Posterior vena cava (tissue), 2 donors: ENCODE data around the gene ADD3. TPM values are rescaled to one million over a fixed set of nuclear protein-coding genes. Genes with fewer than 3 reads are reported as not detected.

Experiments
- DNase-seq: peaks from one replicate; pipeline ENCODE4 v3.0.0-alpha.2; 2020; ENCODE audit warnings: low spot score
- intact Hi-C, 2 donors: fragments of 100-400 bp; cut with DNase I; formaldehyde crosslinking; loops; one replicate each; pipeline versions ENCODE4 v1.14.1 to v1.14.2; 2022 to 2023
- total RNA-seq, 2 donors: library from RNA; stranded (reverse); fragmentation: NEBNext Ultra II Directional; extraction: Animal tissue kit (Norgen Biotek cat#: 25700); gene quantifications; one replicate each; pipeline ENCODE4 v1.2.1, GENCODE V29; 2021
- donor health status: DM: yes; HTN: yes; CAD: no.
- donor health status: DM: yes; HTN: yes; CAD: no.

ADD3 gene
- total RNA-seq, 2 donors from 2014 or later = 95.0 to 116 TPM

DNA sequence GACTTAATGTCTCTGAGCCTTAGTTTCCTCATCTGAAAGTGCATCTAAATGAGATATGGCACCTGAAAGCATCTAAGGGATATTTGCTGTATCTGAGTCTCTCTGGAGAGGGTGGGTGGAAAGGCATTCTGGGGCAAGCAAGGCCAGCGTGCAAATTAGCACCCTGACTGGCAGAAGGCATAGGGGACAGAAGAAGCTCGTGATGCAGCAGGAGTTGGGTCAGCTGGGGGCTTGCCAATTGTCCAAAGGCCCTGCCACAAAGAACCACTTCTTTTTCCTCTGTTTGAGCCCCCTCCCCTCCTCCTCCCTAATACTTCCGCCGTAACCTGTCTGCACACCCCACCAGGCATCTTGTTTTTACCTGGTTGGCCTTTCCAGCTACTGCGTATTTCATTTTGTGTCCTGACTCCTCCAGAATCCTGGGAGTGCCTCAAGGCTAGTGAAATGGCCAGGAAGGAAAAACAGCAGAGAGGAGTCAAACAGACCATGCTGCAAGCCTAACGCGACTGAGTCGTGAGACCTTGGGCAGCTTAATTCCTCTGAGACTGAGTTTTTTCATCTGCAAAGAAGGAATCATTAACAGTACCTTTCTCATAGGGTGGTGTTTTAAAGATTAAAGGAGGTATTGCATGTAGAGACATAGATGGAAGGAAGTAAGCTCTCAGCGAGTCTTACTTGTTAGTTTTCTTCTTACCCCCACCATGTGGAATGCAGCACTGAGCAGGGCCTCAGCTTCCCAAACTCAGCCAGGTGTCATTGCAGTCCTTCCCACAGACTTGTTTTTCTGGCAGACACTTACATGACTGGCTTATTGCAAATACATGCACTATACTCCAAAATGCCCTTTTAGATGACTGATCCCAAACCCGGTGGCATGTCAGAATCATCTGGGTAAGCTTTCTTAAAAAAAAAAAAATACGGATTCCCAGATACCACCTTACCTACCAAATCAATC, 150.5 kb downstream of the ADD3 start:
- intact Hi-C loops = no loop called here
- no peak for DNase-seq

DNA sequence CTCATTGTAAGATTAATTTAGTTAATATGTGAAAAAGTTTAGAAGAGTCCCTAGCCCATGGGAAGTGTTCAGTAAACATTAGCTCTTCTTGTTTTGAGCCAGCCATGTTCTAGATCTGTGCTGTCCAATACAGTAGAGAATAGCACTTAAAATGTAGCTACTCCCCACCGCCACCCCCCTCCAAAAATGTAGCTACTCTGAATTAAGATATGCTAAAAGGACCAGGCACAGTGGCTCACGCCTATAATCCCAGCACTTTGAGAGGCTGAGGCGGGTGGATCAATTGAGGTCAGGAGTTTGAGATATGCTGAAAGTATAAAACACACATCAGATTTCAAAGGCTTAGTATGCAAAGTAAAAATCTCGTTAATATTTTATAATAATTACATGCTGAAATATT, 152.3 kb downstream of the ADD3 start:
- no peak for DNase-seq
- intact Hi-C loops = no loop called here

DNA sequence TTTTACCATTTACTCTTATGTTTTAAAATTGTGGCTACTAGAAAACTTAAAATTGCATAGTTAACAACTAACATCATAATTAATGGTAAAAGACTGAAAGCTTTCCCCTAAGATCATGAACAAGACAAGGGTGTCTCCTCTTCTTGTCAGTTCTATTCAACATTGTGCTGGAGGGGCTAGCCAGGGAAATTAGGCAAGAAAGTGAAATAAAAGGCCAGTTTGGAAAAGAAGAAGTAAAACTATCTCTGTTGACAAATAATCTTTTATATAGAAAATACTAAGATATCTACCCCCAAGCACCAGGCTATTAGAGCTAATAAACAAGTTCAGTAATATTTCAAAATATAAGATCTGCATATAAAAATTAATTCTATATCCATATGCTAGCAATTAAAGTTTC, 152.7 kb downstream of the ADD3 start:
- no peak for DNase-seq
- intact Hi-C loops = no loop called here

DNA sequence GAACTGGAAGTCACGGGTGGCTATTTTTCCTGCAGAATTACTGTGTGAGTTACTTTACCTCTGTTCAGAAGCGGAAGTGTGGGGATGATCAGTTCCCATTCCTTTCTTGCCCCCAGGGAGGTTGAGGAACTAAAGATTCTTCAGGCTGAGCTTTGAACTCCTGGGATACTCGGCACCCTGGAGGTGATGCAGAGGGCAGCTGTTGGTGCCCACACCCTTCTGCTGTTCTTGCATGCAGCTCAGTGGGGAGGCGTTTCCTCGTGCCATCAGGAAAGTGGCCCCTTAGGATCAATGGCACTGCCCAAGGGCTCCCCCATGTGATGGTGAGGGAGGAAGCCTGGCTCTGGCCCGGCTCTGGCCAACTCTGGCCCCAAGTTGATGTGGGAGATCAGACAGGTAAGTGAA, 155.0 kb downstream of the ADD3 start:
- DNase-seq = no peak
- intact Hi-C loops = no loop called here

DNA sequence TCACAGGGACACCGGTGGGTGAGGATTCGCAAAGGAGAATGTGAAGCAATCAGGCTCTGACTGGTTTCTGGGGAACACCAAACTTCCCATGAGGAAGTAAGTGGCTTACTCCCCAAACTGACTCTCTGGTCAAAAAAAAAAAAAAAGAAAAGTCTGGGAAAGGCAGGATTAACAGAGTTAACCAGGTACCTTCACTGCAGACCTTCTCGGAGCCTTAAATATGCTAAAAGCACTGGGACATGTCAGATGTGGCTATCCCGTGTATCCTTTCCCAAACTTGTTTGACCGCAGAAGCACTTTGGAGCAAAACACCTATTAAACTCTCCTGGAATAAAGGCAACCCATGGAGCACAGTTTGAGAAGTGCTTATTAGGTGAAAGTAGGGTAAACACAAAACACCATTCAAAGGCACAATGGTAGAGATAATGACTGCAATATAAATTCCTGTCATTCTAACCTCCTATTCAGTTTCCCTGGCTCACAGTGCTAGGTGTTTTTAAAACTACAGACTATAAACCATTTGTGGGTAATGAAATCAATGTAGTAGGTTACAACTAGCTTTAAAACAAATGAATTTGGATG, 155.5 kb downstream of the ADD3 start:
- no peak for DNase-seq
- intact Hi-C loops = no loop called here

DNA sequence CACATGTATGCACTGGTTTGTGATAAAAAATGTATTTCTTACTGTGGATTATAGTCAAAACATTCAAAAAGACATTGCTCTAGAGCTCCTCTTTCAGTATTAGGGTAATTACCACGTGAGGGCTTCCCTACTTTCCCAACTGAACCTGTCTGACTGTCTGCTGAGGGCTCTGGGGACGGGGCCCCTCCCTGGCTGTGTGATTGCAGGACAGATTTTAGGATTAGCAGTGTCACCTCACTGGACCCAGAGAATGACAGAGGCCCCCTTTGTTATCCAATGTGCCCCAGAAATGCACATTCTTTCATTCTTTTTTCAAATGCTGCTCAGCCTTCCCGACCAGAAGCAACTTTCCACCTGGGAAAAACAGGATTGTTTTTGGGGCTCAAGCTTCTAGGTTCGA, 156.1 kb downstream of the ADD3 start:
- intact Hi-C loops = no loop called here
- DNase-seq = no peak

DNA sequence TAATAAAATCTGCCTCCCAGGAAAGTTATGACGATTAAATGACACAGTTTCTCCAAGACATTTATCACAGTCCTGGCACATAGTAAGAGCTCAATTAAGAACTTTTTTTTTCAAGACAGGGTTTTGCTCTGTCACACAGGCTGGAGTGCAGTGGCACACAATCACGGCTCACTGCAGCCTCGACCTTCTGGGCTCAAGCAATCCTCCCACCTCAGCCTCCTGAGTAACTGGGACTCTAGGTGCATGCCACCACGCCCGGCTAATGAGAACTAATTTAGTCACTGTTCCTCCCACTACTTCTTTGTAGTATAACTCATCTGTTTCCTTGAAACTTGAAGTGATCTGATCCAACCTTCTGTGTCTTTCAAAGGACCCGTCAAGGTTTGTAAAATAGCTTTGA, 157.5 kb downstream of the ADD3 start:
- DNase-seq = no peak
- intact Hi-C loops = no loop called here

DNA sequence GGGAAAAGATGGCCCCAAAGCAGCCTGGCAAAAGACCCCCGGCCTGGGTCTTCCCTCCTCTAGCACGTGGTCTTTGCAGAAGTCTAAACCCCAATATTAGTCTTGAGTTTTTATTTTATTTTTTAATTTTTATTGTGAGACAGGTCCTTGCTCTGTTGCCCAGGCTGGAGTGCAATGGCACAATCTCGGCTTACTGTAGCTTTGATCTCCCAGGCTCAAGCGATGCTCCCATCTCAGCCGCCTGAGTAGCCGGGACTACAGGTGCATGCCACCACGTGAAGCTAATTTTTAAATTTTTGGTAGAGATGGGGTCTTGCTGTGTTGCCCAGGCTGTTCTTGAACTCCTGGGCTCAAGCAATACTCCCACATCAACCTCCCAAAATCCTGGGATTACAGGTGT, 159.4 kb downstream of the ADD3 start:
- intact Hi-C loops = no loop called here
- no peak for DNase-seq

DNA sequence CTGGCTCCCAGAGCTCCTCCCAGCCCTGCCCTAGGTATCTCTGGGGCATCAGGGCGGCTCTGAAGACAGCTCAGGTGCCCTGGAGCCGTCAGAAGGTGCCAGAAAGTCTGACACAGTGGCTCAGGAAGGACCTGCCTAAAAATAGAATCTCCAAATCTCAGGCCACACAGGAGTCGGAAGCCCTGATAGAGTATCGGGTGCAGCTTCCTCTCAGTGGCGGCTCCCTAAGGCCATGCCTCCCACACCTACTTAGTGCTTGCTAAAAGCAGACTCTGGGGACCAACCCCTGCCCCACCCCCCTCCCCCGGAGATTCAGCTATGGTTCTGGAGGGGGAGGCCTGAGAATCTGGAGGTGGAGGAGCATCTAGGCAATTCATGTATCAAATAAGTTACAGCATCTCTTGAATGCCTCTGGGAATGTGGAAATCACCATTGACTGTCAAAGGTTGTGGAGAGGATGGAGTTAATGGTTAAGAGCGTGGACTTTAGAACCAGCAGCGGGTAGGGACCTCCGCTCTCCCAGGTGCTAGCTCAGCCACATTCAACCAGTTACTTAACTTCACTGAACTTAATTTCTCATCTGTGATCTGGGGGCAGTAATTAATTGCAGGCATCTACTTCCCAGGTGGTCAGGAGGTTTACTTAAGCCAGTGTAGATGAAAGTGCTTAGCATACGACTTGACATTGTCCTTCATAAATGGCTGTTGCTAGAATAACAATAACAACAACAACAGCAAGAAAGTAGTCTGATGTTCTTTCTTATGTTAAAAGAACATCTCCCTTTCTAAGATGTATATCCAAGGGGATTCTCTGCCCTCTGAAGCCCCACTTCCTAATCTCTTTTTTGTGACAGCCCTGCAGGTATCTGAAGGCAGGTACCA, 161.1 kb downstream of the ADD3 start:
- intact Hi-C loops = no loop called here
- no peak for DNase-seq

DNA sequence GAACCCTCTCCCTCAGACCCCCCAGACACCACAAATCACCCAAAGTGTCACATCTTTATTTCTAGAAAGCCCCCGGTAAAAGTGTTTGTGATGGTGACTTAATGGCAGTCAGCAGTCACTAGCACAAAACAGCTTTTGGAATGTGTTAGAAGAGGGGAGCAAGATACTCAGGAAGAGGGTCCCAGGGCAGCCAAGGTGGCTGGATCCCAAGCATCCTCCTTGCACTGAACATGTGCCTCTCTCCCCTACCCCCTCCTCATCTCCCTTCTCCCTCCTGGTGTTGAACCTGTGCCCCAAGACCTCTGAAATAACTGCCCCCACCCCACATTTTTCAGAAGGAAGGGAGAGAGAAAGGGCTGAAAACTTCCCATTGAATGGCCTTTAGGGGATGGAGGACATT, 161.8 kb downstream of the ADD3 start:
- intact Hi-C loops = no loop called here
- no peak for DNase-seq

DNA sequence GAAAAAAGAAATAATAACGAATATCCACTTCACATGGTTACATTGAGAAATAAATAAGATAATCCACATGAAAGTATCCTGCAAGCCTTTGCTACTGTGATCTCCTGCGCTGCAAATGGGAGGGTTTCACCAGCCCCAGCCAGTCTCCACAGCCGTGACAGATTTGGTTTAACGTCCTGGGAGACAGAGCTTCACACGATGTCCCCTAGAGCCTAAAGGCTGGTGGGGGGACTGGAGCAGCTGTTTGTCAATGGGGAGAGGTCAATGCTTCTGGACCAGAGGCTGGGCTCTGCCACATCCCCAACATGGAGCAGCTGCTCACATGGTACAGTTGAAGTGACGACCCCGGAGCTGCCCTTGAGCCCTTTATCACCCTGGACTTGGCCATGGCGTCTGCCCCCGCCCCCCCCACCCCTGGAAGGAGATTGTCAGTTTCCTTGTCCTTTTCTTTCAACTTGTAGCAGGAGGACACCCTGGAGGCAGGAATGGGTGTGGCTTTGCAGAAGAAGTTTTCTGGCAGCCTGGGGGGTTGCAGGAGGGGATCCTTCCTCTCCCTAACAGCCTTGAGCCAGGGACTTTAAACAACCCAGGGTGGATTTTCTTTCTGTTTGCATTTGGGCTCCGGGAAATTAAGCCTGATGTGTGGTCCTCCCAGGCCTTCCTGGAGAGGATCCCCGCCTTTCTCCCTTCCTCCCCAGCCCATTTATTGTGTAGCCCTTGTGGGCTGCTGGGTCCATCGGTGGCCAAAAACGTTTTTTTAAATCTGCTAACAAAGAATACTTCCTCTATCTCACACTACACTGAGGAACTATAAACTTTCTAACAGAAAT, 162.6 kb downstream of the ADD3 start:
- intact Hi-C loops = no loop called here
- DNase-seq = no peak

DNA sequence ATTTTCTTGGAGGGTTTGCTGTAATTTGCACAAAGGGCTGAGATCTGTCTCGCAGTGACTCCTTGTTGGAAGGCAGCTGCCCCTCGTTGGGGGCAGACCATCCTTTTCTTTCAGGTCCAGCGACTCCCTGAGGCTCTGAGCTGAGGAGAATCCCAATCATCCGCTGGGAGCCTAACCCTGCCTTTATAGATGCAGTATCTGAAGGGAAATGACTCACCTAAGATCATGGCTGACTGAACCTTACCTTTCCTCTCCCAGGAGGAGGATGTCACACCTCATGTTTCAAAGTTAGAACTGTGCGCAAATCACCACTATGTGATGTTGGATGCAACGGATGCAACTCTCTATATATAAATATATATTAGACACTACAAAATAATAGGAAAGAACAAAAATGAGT, 163.2 kb downstream of the ADD3 start:
- no peak for DNase-seq
- intact Hi-C loops = no loop called here

DNA sequence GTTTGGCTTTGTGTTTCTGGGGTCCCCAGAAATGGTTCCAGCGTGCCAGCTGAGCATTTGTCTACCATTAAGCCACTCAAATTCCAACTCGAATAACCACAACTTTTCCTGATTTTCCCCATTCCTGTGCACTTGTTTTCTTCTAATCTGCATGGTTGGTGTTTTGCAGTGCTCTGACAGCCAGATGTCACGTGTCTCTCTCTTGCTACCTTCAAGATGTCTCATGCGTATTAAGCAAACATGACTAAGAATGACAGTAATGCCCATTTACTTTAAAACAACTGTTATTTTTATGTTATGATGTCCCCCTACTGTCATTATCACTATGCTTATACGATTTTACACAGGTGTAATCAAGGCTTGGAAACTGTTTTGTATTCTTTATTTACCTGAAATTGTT, 164.4 kb downstream of the ADD3 start:
- DNase-seq = no peak
- intact Hi-C loops = no loop called here

DNA sequence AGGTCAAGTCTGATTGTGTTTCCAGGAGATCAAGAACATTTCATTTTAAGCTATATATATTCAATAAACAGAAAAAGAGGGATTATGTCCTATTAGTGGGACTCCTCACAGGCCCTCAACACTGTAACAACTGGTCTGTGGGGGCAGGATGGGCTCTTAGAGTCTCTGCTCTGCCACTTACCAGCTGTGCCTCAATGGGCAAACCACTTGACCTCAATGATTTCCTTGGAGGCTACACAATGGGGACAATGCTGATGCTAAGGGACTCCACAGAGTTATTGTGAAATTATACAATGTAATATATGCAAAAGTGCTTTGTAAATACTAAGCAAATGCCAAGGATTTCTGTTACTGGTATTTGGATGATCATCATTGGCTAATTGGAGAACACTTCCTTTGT, 166.4 kb downstream of the ADD3 start:
- no peak for DNase-seq
- intact Hi-C loops = no loop called here

DNA sequence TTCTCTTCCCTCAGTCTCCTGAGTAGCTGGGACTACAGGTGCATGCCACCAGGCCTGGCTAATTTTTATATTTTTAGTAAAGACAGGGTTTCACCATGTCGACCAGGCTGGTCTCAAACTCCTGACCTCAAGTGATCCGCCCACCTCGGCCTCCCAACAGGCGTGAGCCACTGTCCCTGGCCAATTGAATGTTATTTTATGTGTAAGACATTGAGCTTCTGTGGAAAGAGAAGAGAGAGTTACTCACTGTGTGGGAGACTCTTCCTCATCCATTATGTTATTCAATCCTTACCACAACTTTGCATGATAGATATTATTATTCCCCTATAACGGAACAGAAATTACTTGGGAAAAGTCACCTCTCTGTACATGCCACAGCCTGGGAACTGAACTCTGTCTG, 167.0 kb downstream of the ADD3 start:
- intact Hi-C loops = no loop called here
- DNase-seq = no peak

DNA sequence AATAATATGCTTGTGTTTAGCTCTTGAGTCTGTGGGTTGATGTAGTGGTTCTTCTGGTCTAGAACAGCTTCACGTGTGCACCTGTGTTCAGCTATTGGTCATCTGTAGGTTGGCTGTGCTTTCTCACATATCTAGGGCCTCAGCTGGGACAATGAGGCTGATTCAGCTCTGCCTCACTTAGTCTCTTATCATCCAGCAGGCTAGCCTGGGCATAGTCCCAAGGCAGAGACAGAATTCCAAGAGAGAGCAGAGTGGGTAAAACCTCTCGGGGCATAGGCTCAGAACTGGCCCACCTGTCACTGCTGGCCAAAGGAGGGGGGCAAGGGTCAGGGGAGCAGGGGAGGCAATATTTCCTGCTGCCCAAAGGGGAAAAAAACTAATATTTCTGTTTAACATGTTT, 167.6 kb downstream of the ADD3 start:
- intact Hi-C loops = no loop called here

DNA sequence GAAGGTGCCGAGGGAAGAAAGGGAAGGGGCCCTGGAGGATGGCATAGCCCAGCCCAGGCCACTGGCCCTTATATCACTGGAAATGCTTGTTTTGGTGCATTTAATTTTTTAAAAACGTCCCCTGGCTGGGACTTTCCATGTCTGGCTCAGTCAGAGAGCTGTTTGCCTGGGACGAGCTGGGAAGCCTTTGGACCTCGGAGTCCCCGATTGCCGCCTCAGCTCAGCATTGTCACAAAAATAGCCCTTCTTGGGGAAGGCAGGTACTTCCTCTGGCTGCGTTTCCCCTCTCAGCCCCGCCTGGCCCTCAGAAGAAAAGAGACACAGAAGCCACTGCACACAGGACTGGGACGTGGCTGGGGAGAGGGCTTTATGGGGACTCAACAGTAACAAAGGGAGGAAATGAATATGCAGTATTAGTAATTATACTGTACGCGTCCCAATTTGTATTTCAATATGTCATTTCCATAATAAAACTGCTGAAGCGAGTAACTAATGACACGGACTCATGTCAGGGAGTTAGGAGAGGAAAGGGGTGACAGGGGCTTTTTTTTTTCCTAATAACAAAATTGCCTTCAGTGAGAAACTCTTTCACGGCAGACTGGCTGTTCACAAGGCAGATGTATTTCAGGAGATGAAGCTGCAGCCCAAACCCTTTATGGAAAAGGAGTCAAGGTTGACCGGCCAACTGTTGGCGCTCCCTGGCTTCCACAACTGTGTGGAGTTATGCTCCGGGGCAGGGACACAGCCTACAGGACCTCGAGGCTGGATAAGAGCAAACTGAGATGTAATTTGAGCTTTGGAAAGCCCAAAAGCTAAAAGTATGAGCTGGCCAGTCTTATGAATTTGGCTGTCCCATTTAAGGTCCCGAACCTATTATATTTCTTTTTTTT, 168.6 kb downstream of the ADD3 start:
- no peak for DNase-seq
- intact Hi-C loops = no loop called here

More for the DNA sequence above, 167.6 kb downstream of the ADD3 start:
- no peak for DNase-seq

DNA sequence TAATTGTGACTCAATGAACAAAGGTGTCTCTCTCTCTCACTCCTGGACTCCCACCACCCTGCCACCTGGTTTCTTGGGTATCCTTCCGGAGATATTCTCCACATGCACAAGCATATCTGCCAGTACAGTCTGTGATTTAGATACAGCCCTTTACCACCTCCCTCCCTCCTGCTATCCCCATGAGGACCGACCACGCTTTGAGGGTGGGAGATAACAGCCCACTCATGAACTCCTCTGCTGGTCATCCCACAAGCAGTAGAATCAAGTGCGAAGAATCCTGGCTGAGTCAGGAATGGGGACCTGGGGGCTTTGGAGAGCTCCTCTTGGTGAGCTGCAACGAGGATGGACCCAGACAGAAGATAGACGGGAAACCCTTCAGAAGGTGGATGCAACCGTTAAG, 171.4 kb downstream of the ADD3 start:
- intact Hi-C loops = no loop called here
- no peak for DNase-seq
